GM19239 (cell line): Measurements from ENCODE around the gene NME1.
"Not testable (repeated sequence)": the region's sequence is repeated elsewhere in the genome, so short reads cannot be mapped to it uniquely, and the experiment has no call there.

Experiments
- DNase-seq: peaks from one replicate; pipeline ENCODE4 v3.0.0; 2011; ENCODE audit warnings: low spot score; ENCODE audit not compliant: insufficient read length
- FAIRE-seq: peaks from 2 replicates; lab custom pipeline; 2011; peaks lifted over from hg19 to GRCh38; lab: Jason Lieb, UNC

Gene NME1

DNA sequence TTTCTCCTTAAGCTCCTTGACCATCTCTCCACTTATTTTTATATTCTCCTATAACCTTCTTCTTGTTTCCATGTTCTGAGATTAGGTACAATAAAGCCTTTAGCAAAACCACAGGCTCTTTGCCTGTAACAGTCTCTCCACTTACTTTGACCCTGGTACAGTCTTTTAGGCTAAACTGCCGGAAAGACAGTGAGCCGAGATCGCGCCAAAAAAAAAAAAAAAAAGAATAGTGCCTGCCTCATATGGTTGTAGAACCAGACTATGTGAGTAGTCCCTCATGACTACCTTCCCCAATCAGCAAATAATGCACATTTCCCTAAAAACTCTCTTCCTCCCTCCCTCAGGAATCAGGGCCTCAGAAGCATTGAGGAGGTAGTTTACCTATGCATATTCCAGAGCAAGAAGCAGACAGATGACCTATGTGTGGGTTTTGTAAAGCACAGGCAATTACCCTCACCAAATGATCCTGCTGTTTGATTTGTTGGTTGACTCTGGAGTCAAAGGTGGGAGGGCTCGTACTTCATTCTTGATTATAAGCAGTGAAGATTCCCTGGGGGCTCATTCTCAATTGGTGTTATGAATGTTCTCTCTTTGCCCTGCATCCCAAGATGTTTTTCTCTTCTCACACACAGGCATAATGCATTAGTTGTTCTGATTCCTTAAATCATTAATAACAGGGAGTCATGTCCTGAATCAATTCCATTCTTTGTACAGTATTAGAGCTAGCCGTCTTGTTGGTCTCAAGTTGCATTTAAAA, 8.9 kb upstream of the NME1 start:
- no peak for DNase-seq
- no peak for FAIRE-seq

DNA sequence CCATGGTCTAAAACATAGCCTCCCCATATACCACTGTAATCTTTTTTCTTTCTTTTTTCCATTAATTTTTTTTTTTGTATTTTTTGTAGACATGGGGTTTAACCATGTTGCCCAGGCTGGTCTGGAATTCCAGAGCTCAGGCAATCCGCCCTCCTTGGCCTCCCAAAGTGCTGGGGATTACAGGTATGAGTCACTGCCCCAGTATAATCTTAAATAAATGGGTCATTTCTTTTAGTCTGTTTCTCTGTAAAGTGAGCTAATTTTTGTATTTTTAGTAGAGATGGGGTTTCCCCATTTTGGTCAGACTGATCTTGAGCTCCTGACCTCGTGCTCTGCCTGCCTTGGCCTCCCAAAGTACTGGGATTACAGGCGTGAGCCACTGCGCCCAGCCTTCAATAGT, 5.7 kb upstream of the NME1 start:
- DNase-seq (no peak), FAIRE-seq (no peak)

DNA sequence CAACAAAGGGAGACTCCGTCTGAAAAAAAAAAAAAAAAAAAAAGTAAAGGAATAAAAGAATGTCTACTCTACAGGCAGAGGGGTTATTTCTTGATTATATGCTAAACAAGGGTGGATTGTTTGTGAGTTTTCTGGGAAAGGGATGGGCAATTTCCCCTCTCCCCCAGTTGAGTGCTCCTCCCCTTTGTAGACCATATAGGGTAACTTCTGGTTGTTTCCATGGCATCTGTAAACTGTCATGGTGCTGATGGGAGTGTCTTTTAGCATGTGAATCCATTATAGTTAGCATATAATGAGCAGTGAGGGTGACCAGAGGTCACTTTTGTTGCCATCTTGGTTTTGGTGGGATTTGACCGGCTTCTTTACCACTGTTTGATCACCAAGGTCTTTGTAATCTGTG, 4.2 kb upstream of the NME1 start:
- FAIRE-seq (no peak), DNase-seq (no peak)

DNA sequence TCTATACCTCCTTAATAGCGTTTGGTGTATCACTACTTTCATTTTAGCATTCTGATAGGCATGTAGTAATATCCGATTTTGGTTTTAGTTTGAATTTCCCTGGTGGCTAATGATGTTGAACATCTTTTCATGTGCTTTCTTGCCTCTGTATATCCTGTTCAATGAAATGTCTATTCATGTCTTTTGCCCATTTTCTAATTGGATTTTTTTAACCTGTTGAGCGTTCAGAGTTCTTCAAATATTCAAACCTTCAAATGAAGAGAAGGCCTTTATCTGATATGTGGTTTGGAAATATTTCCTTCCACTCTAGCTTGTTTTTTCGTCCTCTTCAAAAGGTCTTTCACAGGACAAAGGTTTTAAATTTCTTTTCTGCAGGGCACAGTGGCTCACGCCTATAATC, 2.4 kb upstream of the NME1 start:
- DNase-seq (no peak), FAIRE-seq (no peak)

DNA sequence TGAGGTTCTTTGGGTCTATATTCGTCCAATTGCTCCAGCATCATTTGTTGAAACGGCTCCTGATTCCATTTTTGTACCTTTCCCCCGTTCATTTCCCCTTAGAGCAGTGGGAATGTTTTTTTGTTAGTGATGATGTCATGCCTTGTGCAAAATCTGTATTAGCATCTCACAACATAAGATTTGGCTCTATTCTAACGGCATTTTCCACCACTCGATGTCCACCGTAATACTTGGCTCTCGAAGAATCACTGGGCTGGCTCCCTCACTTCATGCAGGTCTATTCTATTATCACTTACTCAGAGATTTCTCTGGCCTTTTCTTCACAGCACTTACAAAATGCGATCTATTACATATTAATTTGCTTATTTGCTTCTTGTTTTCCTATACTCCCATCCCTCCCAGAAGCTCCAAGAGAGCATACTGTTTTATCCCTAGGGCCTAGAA, 571 bp upstream of the NME1 start:
- FAIRE-seq (peak; percentile 39), DNase-seq (no peak)

DNA sequence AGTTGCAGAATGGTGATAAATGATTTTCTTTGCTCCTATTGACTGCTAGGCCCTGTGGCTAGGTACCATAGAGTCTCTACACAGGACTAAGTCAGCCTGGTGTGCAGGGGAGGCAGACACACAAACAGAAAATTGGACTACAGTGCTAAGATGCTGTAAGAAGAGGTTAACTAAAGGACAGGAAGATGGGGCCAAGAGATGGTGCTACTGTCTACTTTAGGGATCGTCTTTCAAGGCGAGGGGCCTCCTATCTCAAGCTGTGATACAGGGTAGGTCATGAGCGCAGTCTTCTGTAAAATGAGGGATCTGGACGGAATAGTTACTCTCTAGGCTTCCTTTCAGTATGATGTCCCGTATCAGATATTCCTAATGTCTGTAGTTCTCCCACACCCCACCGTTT, 817 bp downstream of the NME1 start:
- FAIRE-seq = no peak

DNA sequence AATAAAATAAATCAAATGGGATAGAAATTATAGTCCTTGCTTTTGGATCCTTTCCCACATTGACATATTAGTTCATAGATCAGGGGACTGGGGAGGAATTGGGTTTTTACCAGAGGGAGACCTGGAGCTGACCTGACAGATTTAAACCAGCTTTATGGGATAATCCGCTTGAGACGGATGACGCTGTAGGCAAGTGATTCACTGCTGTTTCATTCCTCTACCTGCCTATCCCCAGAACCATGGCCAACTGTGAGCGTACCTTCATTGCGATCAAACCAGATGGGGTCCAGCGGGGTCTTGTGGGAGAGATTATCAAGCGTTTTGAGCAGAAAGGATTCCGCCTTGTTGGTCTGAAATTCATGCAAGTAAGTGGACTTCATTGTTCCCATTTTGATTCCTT, 2.1 kb downstream of the NME1 start:
- FAIRE-seq = no peak

More for the DNA sequence above, 817 bp downstream of the NME1 start:
- no peak for DNase-seq

DNA sequence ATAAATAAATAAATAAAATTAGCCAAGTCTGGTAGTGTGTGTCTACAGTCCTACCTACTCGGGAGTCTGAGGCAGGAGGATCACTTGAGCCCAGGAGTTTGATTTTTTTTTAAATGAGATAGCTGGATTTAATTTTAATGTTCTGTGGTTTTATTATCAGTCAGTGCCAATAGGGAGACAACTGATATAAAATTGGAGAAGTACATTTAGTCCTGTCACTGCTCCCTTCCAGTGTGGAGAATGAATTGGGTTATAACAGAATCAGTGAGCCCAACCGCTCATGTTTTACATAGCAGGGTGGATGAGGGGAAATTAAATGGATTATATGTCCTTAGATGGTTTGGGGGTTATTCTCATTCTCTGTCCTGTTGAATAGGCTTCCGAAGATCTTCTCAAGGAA, 6.2 kb downstream of the NME1 start:
- DNase-seq (no peak), FAIRE-seq (no peak)

More for the DNA sequence above, 2.1 kb downstream of the NME1 start:
- DNase-seq = no peak

DNA sequence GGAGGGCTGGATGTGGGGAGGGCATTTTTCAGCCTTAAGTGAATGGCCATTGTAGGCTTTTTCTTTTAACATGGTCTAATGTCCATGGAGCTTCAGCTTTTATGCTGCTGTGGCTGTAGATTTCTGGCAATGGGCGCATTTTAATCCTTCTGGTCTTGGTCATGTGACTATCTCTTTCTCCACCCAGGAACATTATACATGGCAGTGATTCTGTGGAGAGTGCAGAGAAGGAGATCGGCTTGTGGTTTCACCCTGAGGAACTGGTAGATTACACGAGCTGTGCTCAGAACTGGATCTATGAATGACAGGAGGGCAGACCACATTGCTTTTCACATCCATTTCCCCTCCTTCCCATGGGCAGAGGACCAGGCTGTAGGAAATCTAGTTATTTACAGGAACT, 8.2 kb downstream of the NME1 start:
- FAIRE-seq (no peak), DNase-seq (no peak)

DNA sequence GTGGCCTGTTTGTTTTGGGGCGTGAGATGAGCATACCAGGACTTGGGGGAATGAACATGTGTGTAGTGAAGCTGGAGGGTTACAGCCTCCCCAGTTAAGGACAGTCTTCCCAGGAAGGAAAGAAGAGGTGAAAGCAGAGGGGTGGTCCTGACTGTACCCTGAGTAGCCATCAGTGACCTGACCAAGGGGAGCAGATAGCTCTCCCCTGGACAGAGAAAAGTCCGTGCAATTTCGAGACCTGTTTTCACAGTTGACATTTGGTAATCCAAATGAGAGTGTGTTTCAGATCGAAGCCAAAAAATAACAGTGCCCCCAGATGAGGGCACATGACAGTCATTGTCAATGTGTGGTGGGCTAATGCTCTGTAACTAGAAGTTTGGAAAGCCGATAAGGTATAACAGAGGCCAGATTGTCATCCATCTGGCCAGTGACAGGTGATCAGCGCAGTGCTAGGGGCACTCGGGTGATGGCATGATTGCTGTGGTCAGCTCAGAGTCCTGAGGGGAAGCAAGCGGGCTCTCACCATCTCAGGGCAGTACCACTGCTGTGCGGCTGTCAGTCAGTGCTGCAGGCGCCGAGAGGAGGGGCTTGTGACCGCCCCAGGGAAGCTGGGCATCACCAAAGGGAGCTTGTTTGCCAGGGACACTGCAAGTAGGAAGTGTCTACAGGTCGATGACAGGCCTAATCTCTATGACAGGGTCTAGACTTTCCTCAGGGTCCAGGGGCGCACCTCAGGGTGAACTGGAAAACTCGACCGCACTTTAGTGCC, 11.7 kb downstream of the NME1 start:
- no peak for DNase-seq
- peak; percentile 33 for FAIRE-seq

DNA sequence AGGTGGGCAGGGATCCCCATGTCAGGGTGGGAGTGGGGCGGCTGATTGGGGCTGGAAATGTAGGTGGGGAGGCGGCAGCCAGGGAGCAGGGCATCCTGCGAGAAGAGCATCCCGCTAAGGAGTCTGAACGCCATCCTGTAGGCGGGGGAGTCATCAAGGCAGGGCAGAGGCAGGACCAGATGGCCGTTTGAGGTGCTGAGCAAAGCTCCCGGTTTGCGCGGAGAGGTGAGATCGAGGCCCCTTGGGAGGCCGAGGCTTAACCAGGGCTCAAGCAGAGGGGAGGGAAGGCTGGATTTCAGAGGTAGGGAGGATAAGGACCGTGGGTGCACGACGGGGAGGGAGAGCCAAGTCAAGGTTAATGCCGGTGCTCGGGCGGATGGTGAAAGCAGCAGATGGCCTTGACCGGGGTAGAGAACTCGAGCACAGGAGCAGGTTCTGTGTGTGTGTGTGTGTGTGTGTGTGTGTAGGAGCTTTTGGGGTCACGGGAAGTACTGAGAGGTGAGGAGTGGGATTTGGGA, 12.4 kb downstream of the NME1 start:
- FAIRE-seq (peak; percentile 8), DNase-seq (no peak)

DNA sequence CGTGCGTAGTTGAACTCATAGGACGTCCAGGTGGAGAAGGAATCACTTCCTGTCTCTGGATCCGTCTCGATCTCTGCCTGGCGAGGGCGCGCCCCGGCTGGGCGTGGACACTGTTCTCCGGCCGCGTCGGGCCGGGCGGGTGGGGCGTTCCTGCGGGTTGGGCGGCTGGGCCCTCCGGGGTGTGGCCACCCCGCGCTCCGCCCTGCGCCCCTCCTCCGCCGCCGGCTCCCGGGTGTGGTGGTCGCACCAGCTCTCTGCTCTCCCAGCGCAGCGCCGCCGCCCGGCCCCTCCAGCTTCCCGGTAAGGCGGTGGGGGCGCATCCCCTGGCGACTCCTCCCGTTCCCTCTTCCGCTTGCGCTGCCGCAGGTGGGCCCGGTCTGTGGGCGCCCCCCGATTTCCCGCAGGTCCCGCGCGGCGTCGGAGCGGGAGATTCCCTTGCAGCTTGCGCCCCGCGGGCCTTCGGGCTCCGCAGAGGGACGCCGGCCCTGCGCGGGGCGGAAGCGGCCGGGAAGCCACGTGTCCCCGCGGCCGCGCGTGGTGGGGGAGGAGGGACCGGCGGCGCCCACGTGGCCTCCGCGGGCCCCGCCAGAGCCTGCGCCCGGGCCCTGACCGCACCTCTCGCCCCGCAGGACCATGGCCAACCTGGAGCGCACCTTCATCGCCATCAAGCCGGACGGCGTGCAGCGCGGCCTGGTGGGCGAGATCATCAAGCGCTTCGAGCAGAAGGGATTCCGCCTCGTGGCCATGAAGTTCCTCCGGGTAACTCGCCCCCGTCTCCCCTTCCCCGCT, 13.0 kb downstream of the NME1 start, which contains the start of gene NME2:
Gene NME2, plus strand, starts transcription at position 214 of the 789 bp plus-strand sequence. Its CDS starts 420 bp downstream, at position 634.
- peak; percentile 83 for FAIRE-seq

DNA sequence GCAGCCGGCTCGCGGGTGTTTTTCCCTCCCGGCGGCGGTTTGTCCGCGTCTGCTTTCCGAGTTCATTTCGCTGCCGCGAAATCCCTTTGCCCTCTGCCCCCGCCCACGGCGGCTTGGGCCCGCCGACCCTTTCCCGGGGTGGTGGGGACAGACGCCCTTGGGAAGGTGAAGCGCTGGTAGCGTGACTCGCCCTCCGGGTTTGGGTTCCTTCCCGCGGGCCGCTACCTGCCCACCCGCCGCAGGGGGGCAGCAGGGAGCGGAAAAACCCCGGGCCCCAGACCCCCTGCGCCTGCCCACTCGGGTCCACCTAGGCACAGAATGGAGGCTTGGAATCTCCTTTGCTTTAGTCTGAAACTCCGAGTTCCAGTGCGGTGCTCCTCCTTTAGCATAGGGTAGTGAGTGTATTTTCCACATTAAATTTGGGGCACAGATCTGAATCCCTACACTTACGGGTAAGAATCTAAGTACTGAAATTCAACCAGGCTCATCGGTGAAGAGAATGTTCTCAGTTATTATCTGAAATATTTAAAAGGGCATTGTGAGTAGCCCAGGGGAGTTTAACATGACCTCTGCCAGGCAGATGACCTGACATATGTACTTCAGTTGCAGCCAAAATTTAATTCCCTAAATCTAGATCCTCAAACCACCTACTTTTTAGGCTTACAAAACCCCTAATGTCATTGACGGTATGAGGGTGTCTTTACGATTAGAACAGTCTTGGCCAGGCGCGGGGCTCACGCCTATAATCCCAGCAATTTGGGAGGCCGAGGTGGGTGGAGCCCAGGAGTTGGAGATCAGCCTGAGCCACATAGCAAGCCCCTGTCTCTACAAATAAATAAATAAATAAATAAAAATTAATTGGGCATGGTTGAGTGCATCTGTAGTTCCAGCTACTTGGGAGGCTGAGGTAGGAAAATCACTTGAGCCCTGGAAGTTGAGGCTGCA, 13.9 kb downstream of the NME1 start:
- peak; percentile 56 for FAIRE-seq
- peak; percentile 78 for DNase-seq

More for the DNA sequence above, 13.0 kb downstream of the NME1 start, which contains the start of gene NME2:
- peak; percentile 85 for DNase-seq

DNA sequence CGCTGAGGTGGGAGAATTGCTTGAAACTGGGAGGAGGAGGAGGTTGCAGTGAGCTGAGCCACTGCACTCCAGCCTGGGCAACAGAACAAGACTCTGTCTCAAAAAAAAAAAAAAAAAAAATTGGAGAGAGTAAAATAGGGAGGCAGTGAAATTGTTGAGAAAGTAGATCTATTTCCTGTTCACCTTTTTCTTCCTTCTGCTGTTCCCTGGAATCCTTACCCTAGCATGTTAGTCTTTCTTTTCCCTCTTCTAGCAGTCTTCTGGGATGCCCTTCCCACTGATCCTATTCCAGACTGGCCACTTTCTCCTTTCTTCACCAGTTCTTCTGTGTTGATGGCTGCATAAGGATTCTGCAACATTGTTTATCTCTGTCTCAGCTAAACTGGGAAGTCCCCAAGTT, 16.0 kb downstream of the NME1 start:
- FAIRE-seq = no peak

DNA sequence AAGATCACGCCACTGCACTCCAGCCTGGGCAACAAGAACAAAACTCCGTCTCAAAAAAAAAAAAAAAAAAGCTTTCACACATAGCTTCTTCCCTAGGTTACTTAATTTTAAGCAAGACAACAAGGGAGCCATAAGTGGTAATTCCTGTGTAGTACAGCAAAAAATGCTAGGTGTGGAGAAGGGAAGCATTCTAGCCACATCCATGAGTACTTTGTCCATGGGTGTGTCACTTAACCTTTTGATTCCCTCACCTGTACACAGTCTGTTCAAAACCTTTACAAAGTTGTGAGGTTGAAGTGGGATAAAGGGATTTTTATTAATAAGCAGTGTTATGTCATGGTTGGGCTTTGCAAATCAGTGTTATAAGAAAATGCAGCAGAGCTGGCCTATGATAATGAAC, 17.4 kb downstream of the NME1 start:
- DNase-seq (no peak), FAIRE-seq (no peak)

More for the DNA sequence above, 16.0 kb downstream of the NME1 start:
- DNase-seq = no peak

DNA sequence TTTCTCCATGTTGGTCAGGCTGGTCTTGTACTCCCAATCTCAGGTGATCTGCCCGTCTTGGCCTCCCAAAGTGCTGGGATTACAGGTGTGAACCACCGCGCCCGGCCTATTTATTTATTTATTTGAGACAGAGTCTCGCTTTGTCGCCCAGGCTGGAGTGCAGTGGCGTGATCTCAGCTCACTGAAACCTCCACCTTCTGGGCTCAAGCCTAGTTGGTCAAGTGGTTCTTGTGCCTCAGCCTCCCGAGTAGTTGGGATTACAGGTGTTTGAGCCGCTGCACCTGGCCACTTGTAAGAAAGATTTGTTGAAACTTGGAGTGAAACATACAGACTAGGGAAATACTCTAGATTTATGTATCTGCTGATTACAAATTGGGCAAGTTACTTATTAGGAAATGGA, 18.7 kb downstream of the NME1 start:
- peak; percentile 26 for FAIRE-seq
- not testable (repeated sequence) for DNase-seq

DNA sequence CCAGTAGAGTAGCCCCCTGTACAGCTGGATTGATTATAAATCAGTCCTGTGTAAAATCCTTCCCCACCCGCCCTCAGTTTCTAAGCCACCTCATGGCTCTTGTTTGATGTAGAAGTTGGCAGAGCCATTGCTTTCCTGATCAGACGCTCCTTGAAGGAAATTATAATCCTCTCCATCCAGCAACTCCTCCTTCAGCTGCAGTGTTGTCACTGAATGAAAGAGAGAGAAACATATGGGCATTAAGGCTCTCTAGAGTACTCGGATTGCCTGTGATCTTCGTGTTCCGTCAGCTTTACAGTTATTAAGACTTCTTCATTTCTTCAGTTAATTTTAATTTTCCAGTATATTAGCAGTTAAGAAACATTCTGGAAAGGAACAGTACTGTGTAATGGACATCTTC, 27.1 kb downstream of the NME1 start:
- FAIRE-seq (no peak), DNase-seq (no peak)

DNA sequence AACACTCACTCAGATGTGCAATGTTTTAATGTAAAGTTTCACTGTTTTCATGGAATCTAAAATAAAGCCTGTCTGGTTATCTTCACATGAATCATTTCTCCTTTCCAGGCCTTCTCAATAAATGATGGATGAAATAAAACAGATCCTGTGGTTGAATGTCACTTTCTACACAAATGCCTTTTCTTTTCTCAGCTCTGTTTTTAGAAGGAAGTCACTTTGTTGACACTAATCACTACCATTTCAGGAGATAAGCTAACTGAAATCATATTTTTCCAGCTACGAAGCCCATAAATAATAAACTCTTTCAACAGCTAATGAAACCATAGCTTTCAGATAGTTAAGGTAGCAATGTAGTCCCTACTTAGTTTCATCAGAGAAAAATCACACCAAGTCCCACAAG, 30.8 kb downstream of the NME1 start:
- DNase-seq (no peak), FAIRE-seq (no peak)

DNA sequence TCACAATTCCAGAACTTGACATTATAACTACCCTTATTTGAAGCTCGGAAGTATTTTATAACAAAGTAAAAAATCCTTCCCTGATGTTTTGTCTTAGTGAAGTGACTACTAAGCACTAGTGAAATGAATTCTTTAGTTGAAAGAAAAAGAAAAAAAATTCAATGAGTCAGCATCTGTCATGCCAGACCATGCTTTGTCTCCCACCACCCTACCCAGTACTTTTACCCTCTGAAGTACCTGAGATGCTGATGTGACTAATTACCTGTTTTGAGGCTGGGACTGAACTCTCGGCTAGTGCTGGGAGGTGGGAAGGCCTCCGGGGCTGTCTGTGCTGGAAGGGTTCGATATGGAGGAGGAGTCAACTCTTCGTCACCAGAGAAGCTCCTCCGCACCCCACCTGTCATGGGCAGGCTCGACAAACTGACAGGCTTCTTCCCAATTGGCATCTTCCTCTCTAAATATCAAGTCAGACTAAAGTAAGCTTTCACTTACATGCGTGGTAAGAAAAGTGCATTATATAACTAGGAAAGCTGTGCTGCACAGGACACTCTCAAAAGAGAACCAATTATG, 32.5 kb downstream of the NME1 start:
- no peak for FAIRE-seq

More for the DNA sequence above, 32.5 kb downstream of the NME1 start:
- no peak for DNase-seq
